Measurements from ENCODE around the gene AMZ2.
"Not testable (repeated sequence)": the region's sequence is repeated elsewhere in the genome, so short reads cannot be mapped to it uniquely, and the experiment has no call there.

- not testable (repeated sequence) for TF ChIP-seq EZH2 (IDR thresholded peaks at IDR 0.05; ENCODE audit: low read length); CTCF (optimal IDR thresholded peaks at IDR 0.05 in 1 of 3, IDR thresholded peaks at IDR 0.05 in 1 of 3, conservative IDR thresholded peaks at IDR 0.05 in 1 of 3; ENCODE audit: extremely low read depth in 1 of 3, insufficient read depth in 2 of 3, low read length in 3 of 3)
These were observed 16.7 kb upstream of the AMZ2 start for GRCh38 chr17:68231131-68231530.
